Spleen (tissue), 11 donors: ENCODE measurements around the gene MT3. TPM values are rescaled to one million over a fixed set of nuclear protein-coding genes. Genes with fewer than 3 reads are reported as not detected.
"Not testable (repeated sequence)": the region's sequence is repeated elsewhere in the genome, so short reads cannot be mapped to it uniquely, and the experiment has no call there.

ENCODE experiments used
- DNase-seq: peaks from one replicate; pipeline ENCODE4 v3.0.0-alpha.2; 2020
- H3K27ac ChIP-seq, 8 donors: fragments of 200-600 bp; sonication (generic) in 7 of 8; 1 replicate in 4 of 8; 2 replicates in 4 of 8; pipeline versions ENCODE4 v1.5.0 to v1.8.0; 2016 to 2021; ENCODE audit warnings: inconsistent platforms in 4 of 8, mild to moderate bottlenecking in 4 of 8, moderate library complexity in 1 of 8
- H3K27me3 ChIP-seq, 7 donors: fragments of 200-600 bp; sonication (generic) in 6 of 7; replicated peaks in 1 of 7; 1 replicate in 4 of 7; 2 replicates in 3 of 7; pipeline versions ENCODE4 v1.5.0 to v1.8.0; 2016 to 2021; ENCODE audit warnings: inconsistent platforms in 3 of 7, mild to moderate bottlenecking in 1 of 7
- H3K36me3 ChIP-seq, 6 donors: fragments of 200-600 bp; sonication (generic) in 5 of 6; 1 replicate in 4 of 6; 2 replicates in 2 of 6; pipeline versions ENCODE4 v1.5.0 to v1.8.0; 2016 to 2021; ENCODE audit warnings: inconsistent platforms in 2 of 6
- H3K4me1 ChIP-seq, 6 donors: fragments of 200-600 bp; sonication (generic) in 5 of 6; 1 replicate in 3 of 6; 2 replicates in 3 of 6; pipeline versions ENCODE4 v1.5.0 to v1.8.0; 2016 to 2021; ENCODE audit warnings: inconsistent platforms in 3 of 6
- H3K4me3 ChIP-seq, 8 donors: fragments of 200-600 bp; sonication (generic) in 7 of 8; 1 replicate in 4 of 8; 2 replicates in 4 of 8; pipeline versions ENCODE4 v1.5.0 to v1.8.0; 2016 to 2021; ENCODE audit warnings: inconsistent platforms in 4 of 8, mild to moderate bottlenecking in 4 of 8, moderate library complexity in 2 of 8
- H3K9me3 ChIP-seq, 8 donors: fragments of 200-600 bp; sonication (generic) in 7 of 8; 1 replicate in 4 of 8; 2 replicates in 4 of 8; pipeline versions ENCODE4 v1.5.0 to v1.8.0; 2016 to 2021; ENCODE audit warnings: inconsistent platforms in 4 of 8
- CTCF ChIP-seq, 11 experiments: fragments of 200-600 bp in 7 of 11; fragments of 450-650 bp in 4 of 11; sonication (generic) in 4 of 11; IDR thresholded peaks in 8 of 11; conservative IDR thresholded peaks in 3 of 11; 1 replicate in 7 of 11; 2 replicates in 4 of 11; pipeline versions ENCODE4 v1.4.0 to v1.8.0; 2016 to 2021; ENCODE audit warnings: antibody characterized with exemption in 11 of 11, inconsistent platforms in 4 of 11, mild to moderate bottlenecking in 1 of 11
- POLR2A ChIP-seq, 3 donors: fragments of 450-650 bp; IDR thresholded peaks; one replicate each; pipeline ENCODE4 v1.5.1; 2017; ENCODE audit warnings: antibody characterized with exemption in 3 of 3, mild to moderate bottlenecking in 1 of 3
- POLR2AphosphoS5 ChIP-seq, 3 donors: sonication (generic); formaldehyde crosslinking; IDR thresholded peaks; one replicate each; pipeline ENCODE4 v1.5.1; 2017; ENCODE audit warnings: antibody characterized with exemption in 3 of 3
- WGBS, 5 donors: extraction: QIAGEN DNeasy Blood & Tissue Kit in 3 of 5; methylation state at CpG; one replicate each; pipeline versions ENCODE4 v1.1.5 to v1.1.7; 2013 to 2018; 5-methylcytosine and 5-hydroxymethylcytosine counted together
- intact Hi-C: fragments of 100-400 bp; cut with DNase I; formaldehyde crosslinking; loops from one replicate; pipeline ENCODE4 v1.15.0; 2023; ENCODE audit warnings: low total_unique reads
- polyA plus RNA-seq, 3 donors: library from polyadenylated mRNA; stranded (reverse); fragments of 200-250 nt; gene quantifications; one replicate each; pipeline ENCODE4 v1.2.1, GENCODE V29; 2013
- total RNA-seq, 7 donors: library from RNA; depleted of rRNA in 3 of 7; stranded (reverse); fragments of >200 nt in 3 of 7; fragmentation: NEBNext Ultra II Directional in 4 of 7; extraction: Animal tissue kit (Norgen Biotek cat#: 25700) in 4 of 7; gene quantifications; one replicate each; pipeline versions ENCODE4 v1.1.0 to v1.2.1, GENCODE V29; 2016 to 2021
- donor health status: healthy with polysubstance abuse.
- donor health status: DM: no; HTN: no; CAD: no; lungs with moderate emphysema.
- donor health status: DM: no; HTN: no; CAD: no.
- donor health status: Bipolar disorder and iron deficiency.
- donor health status: healthy.
- donor health status: DM: no; HTN: no; CAD: no.
- donor health status: DM: yes; HTN: yes; CAD: no.

The MT3 gene
- total and polyA plus RNA-seq, 10 donors: 0.77 to 11.5 (median 1.5) TPM; not detected in 7

- 78 to 92% (median 85%) methylated on average over 7 to 8 of the region's 8 CpGs for WGBS, 5 donors
- peaks cover 0 to 41% (median 12%) of the 10 kb centered on the region in 7 donors for H3K27me3 ChIP-seq
Observed at GRCh38 chr16:56620339-56620897, 31.1 kb downstream of the MT3 start.

GRCh38 chr16:56621665-56622445 lies 32.5 kb downstream of the MT3 start:
- 67 to 88% (median 79%) methylated on average over 4 of the region's 4 CpGs for WGBS, 5 donors

More at GRCh38 chr16:56620339-56620897, 31.1 kb downstream of the MT3 start:
- TF ChIP-seq CTCF (IDR thresholded peaks at IDR 0.05 in 8 of 11, conservative IDR thresholded peaks at IDR 0.05 in 3 of 11) (no peak), POLR2A (IDR thresholded peaks at IDR 0.05) (no peak), POLR2AphosphoS5 (IDR thresholded peaks at IDR 0.05) (no peak)
- H3K9me3 ChIP-seq: no peaks in the 10 kb centered on the region
- no peak overlapping the region for H3K4me3 ChIP-seq
- intact Hi-C loops: no loop called here
- H3K4me1 ChIP-seq: peaks cover 0 to 23% (median 18%) of the 10 kb centered on the region in 6 donors
- no peak for DNase-seq
- no peak overlapping the region for H3K27ac ChIP-seq
- no peaks in the 10 kb centered on the region for H3K36me3 ChIP-seq

GRCh38 chr16:56623184-56623583 lies 33.9 kb downstream of the MT3 start:
- Histone ChIP-seq H3K27me3 (peaks cover 0 to 44% (median 18%) of the 10 kb centered on the region in 7 donors), H3K4me1 (peaks cover 0 to 25% (median 16%) of the 10 kb centered on the region in 6 donors)
- H3K9me3 ChIP-seq, H3K27ac ChIP-seq, DNase-seq, H3K36me3 ChIP-seq, intact Hi-C loops, H3K4me3 ChIP-seq: not testable (repeated sequence)
- WGBS, 5 donors: 85 to 93% (median 91%) methylated on average over 5 of the region's 5 CpGs

More at GRCh38 chr16:56621665-56622445, 32.5 kb downstream of the MT3 start:
- H3K9me3 ChIP-seq, H3K4me3 ChIP-seq, H3K36me3 ChIP-seq, DNase-seq, H3K27ac ChIP-seq, intact Hi-C loops: not testable (repeated sequence)
- Histone ChIP-seq H3K4me1 (peaks cover 3 to 33% (median 26%) of the 10 kb centered on the region in 6 donors), H3K27me3 (peaks cover 0 to 49% (median 18%) of the 10 kb centered on the region in 7 donors)

- Histone ChIP-seq H3K27me3 (peaks cover 0 to 39% (median 18%) of the 10 kb centered on the region in 7 donors), H3K36me3 (no peaks in the 10 kb centered on the region), H3K4me1 (peaks cover 0 to 25% (median 16%) of the 10 kb centered on the region in 6 donors), H3K9me3 (no peaks in the 10 kb centered on the region), H3K4me3 (no peak overlapping the region), H3K27ac (no peak overlapping the region)
- TF ChIP-seq CTCF (IDR thresholded peaks at IDR 0.05 in 8 of 11, conservative IDR thresholded peaks at IDR 0.05 in 3 of 11): no peak
- no peak for TF ChIP-seq POLR2AphosphoS5 (IDR thresholded peaks at IDR 0.05)
- no peak for TF ChIP-seq POLR2A (IDR thresholded peaks at IDR 0.05)
- whole genome bisulfite sequencing, 5 donors: 91 to 99% (median 96%) methylated on average over 2 of the region's 2 CpGs
- intact Hi-C loops: no loop called here
- no peak for DNase-seq
Observed at GRCh38 chr16:56623637-56624036, 34.3 kb downstream of the MT3 start.
